ENCODE measurements around the gene DIP2A.

- TF ChIP-seq SIN3A (IDR thresholded peaks at IDR 0.05; ENCODE audit: borderline replicate concordance, insufficient read depth, low read depth, low read length) (no peak), CTCF (IDR thresholded peaks at IDR 0.05) (no peak), POLR2AphosphoS5 (IDR thresholded peaks at IDR 0.05; ENCODE audit: low read depth, low read length) (no peak), TCF7L2 (IDR thresholded peaks at IDR 0.05; ENCODE audit: low read depth, low read length) (no peak)
Measured at GRCh38 chr21:46425041-46425440, 33.6 kb upstream of the DIP2A start.
